G401 (cell line): ENCODE measurements around the gene NRP2. TPM values are rescaled to one million over a fixed set of nuclear protein-coding genes. Genes with fewer than 3 reads are reported as not detected.

Experiments used
- DNase-seq: peaks from one replicate; pipeline ENCODE4 v3.0.0-alpha.2; 2015; ENCODE audit warnings: low spot score
- in situ Hi-C: cut with HindIII; loops from 2 replicates; pipeline ENCODE4 v1.10.0; 2016; ENCODE audit warnings: low sequenced_read_pairs, mixed read lengths
- total RNA-seq: library from RNA; depleted of rRNA; stranded (reverse); fragments of >200 nt; shearing (Covaris generic); gene quantifications from 2 replicates; pipeline ENCODE4 v1.2.3, GENCODE V29; 2014; rRNA removed

Gene NRP2
- total RNA-seq: 5.3 and 7.9 TPM in 2 replicates

GRCh38 chr2:205682239-205682970, at the start of gene NRP2:
Gene NRP2, plus strand, starts transcription at chr2:205682501. Its CDS starts 790 bp downstream, at chr2:205683291.
- no peak for DNase-seq

GRCh38 chr2:205633994-205634393, 48.3 kb upstream of the NRP2 start:
- no peak for DNase-seq

More at GRCh38 chr2:205682239-205682970, at the start of gene NRP2:
- in situ Hi-C loops: no loop called here

GRCh38 chr2:205636549-205637319, 45.6 kb upstream of the NRP2 start:
- in situ Hi-C loops: no loop called here
- DNase-seq: no peak

More at GRCh38 chr2:205633994-205634393, 48.3 kb upstream of the NRP2 start:
- in situ Hi-C loops: no loop called here

- no peak for DNase-seq
- in situ Hi-C loops: no loop called here
Observed at GRCh38 chr2:205637320-205637602, 45.0 kb upstream of the NRP2 start.

GRCh38 chr2:205637779-205638503, 44.4 kb upstream of the NRP2 start:
- no peak for DNase-seq
- in situ Hi-C loops: no loop called here

- in situ Hi-C loops: no loop called here
- DNase-seq: no peak
Observed at GRCh38 chr2:205640716-205641115, 41.6 kb upstream of the NRP2 start.

- in situ Hi-C loops: no loop called here
Observed at GRCh38 chr2:205642599-205643356, 39.5 kb upstream of the NRP2 start.

GRCh38 chr2:205643391-205643885, 38.9 kb upstream of the NRP2 start:
- in situ Hi-C loops: no loop called here
- DNase-seq: no peak

More at GRCh38 chr2:205642599-205643356, 39.5 kb upstream of the NRP2 start:
- no peak for DNase-seq

GRCh38 chr2:205644018-205644417, 38.3 kb upstream of the NRP2 start:
- DNase-seq: no peak
- in situ Hi-C loops: no loop called here

- in situ Hi-C loops: no loop called here
- no peak for DNase-seq
Observed at GRCh38 chr2:205646680-205647079, 35.6 kb upstream of the NRP2 start.

GRCh38 chr2:205650450-205650849, 31.9 kb upstream of the NRP2 start:
- no peak for DNase-seq

GRCh38 chr2:205650931-205651330, 31.4 kb upstream of the NRP2 start:
- no peak for DNase-seq
- in situ Hi-C loops: no loop called here

More at GRCh38 chr2:205650450-205650849, 31.9 kb upstream of the NRP2 start:
- in situ Hi-C loops: no loop called here

- in situ Hi-C loops: no loop called here
- no peak for DNase-seq
Observed at GRCh38 chr2:205651719-205652118, 30.6 kb upstream of the NRP2 start.

GRCh38 chr2:205654878-205655605, 27.3 kb upstream of the NRP2 start:
- DNase-seq: no peak
- in situ Hi-C loops: no loop called here

GRCh38 chr2:205655779-205656456, 26.4 kb upstream of the NRP2 start:
- DNase-seq: no peak
- in situ Hi-C loops: no loop called here

- no peak for DNase-seq
- in situ Hi-C loops: no loop called here
Observed at GRCh38 chr2:205656461-205656860, 25.8 kb upstream of the NRP2 start.

- in situ Hi-C loops: no loop called here
Observed at GRCh38 chr2:205656941-205657340, 25.4 kb upstream of the NRP2 start.

GRCh38 chr2:205657579-205657978, 24.7 kb upstream of the NRP2 start:
- DNase-seq: no peak
- in situ Hi-C loops: no loop called here

More at GRCh38 chr2:205656941-205657340, 25.4 kb upstream of the NRP2 start:
- DNase-seq: no peak
